ENCODE measurements around the gene WRAP73.

The WRAP73 gene

GRCh38 chr1:3609769-3610526 is 40.0 kb downstream of the WRAP73 start:
- DNase-seq, result no peak

- DNase-seq, result no peak
These were observed 40.7 kb downstream of the WRAP73 start for GRCh38 chr1:3609016-3609768.

- no peak for DNase-seq
These were observed 41.7 kb downstream of the WRAP73 start for GRCh38 chr1:3608154-3608553.

- DNase-seq, result no peak
These were observed 42.2 kb downstream of the WRAP73 start for GRCh38 chr1:3607703-3608065.

GRCh38 chr1:3606779-3607702 is 42.9 kb downstream of the WRAP73 start:
- DNase-seq, result no peak

GRCh38 chr1:3604997-3605823 is 44.7 kb downstream of the WRAP73 start:
- no peak for DNase-seq

- no peak for DNase-seq
These were observed 45.4 kb downstream of the WRAP73 start for GRCh38 chr1:3604468-3604974.

GRCh38 chr1:3603571-3604467 is 46.1 kb downstream of the WRAP73 start:
- DNase-seq, result no peak

- DNase-seq, result no peak
These were observed 46.7 kb downstream of the WRAP73 start for GRCh38 chr1:3603156-3603555.

- no peak for DNase-seq
These were observed 47.5 kb downstream of the WRAP73 start for GRCh38 chr1:3602375-3602774.

GRCh38 chr1:3601743-3602142 is 48.2 kb downstream of the WRAP73 start:
- no peak for DNase-seq

GRCh38 chr1:3600354-3600753 is 49.5 kb downstream of the WRAP73 start:
- DNase-seq, result no peak

GRCh38 chr1:3599816-3600215 is 50.1 kb downstream of the WRAP73 start:
- DNase-seq, result no peak

- no peak for DNase-seq
These were observed 50.6 kb downstream of the WRAP73 start for GRCh38 chr1:3599286-3599811.

GRCh38 chr1:3598522-3599285 is 51.2 kb downstream of the WRAP73 start:
- no peak for DNase-seq

GRCh38 chr1:3598051-3598491 is 51.8 kb downstream of the WRAP73 start:
- DNase-seq, result no peak

GRCh38 chr1:3597599-3597964 is 52.3 kb downstream of the WRAP73 start:
- DNase-seq, result no peak

- no peak for DNase-seq
These were observed 53.0 kb downstream of the WRAP73 start for GRCh38 chr1:3596663-3597598.

GRCh38 chr1:3595949-3596348 is 54.0 kb downstream of the WRAP73 start:
- DNase-seq, result no peak

All from stimulated activated CD4-positive, alpha-beta T cell treated with anti-CD3 and anti-CD28 coated beads, Interleukin-12 subunit alpha, Interleukin-12 subunit beta, amount 100 ng/mL, for 4 hours (primary cell).